ENCODE data around the gene FOXO3. TPM values are rescaled to one million over a fixed set of nuclear protein-coding genes. Genes with fewer than 3 reads are reported as not detected.

FOXO3 gene
- polyA plus RNA-seq, 1 donor (not counting 4 experiments of a cell fraction or from before 2014, with no cell fraction given), result 17.6 TPM

DNA sequence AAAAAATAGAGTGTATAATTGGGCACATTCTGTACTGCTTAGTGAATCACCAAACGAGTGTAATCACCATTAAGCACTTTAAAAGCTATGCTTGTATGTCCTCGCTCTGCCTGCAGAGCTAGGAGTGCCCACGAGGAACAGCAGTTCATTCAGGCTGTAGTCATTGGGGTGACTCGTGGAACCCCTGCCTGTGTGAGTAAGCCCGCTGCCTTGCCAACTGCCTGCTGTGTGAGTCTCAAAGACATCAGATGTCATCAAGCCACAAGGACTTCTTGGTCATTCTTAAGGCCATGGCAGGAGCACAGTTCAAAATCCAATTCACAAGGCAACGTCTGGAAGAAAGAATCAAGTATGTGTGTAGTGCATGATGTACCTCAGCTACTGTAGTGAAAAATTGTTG is 60.4 kb downstream of the FOXO3 start:
- H3K27ac ChIP-seq (ENCODE audit: control insufficient read depth, insufficient read depth, low read length), result peak overlapping the region; percentile 33
- FAIRE-seq (peak; percentile 53), DNase-seq (ENCODE audit: low read depth, low spot score) (no peak)
- H3K27me3 ChIP-seq (ENCODE audit: control insufficient read depth, extremely low read depth, insufficient read depth, low read length), result no peaks in the 10 kb centered on the region
- H3K9ac ChIP-seq (ENCODE audit: control insufficient read depth, extremely low read depth, insufficient read depth, low read length), result no peak overlapping the region
- H4K20me1 ChIP-seq (ENCODE audit: control insufficient read depth, extremely low read depth, insufficient read depth, low read length), result no peaks in the 10 kb centered on the region
- no peaks in the 10 kb centered on the region for H3K9me3 ChIP-seq (ENCODE audit: control insufficient read depth, low read depth, low read length)
- no peak overlapping the region for H3K4me2 ChIP-seq (ENCODE audit: control insufficient read depth, extremely low read depth, insufficient read depth, low read depth, low read length)
- H3K36me3 ChIP-seq (ENCODE audit: control insufficient read depth in 2 of 2, extremely low read depth in 1 of 2, insufficient read depth in 2 of 2, low read length in 2 of 2), result no peaks in the 10 kb centered on the region
- no peak overlapping the region for H2AFZ ChIP-seq (ENCODE audit: control insufficient read depth, low read length)
- H3K9me1 ChIP-seq (ENCODE audit: control insufficient read depth, extremely low read depth, insufficient read depth, low read length), result peaks cover 9% of the 10 kb centered on the region
- H3K4me3 ChIP-seq (ENCODE audit: control insufficient read depth in 2 of 3, extremely low read depth in 1 of 3, insufficient read depth in 2 of 3, low read depth in 1 of 3, low read length in 3 of 3), result no peak overlapping the region
- peaks cover 80% of the 10 kb centered on the region for H3K79me2 ChIP-seq (ENCODE audit: control insufficient read depth, insufficient read depth, low read length)
- dilution Hi-C loops (cut with MboI; ENCODE audit: extremely low pct_ligation_motif_present, low sequenced_read_pairs), result no loop called here
- TF ChIP-seq, protein P1, sequence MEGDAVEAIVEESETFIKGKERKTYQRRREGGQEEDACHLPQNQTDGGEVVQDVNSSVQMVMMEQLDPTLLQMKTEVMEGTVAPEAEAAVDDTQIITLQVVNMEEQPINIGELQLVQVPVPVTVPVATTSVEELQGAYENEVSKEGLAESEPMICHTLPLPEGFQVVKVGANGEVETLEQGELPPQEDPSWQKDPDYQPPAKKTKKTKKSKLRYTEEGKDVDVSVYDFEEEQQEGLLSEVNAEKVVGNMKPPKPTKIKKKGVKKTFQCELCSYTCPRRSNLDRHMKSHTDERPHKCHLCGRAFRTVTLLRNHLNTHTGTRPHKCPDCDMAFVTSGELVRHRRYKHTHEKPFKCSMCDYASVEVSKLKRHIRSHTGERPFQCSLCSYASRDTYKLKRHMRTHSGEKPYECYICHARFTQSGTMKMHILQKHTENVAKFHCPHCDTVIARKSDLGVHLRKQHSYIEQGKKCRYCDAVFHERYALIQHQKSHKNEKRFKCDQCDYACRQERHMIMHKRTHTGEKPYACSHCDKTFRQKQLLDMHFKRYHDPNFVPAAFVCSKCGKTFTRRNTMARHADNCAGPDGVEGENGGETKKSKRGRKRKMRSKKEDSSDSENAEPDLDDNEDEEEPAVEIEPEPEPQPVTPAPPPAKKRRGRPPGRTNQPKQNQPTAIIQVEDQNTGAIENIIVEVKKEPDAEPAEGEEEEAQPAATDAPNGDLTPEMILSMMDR (optimal IDR thresholded peaks at IDR 0.05 in 1 of 3, IDR thresholded peaks at IDR 0.05 in 1 of 3, conservative IDR thresholded peaks at IDR 0.05 in 1 of 3; ENCODE audit: extremely low read depth in 1 of 3, insufficient read depth in 2 of 3, low read length in 3 of 3), result no peak
- no peak for TF ChIP-seq EZH2 (IDR thresholded peaks at IDR 0.05; ENCODE audit: low read length)
- peaks cover 30% of the 10 kb centered on the region for H3K4me1 ChIP-seq (ENCODE audit: control insufficient read depth, extremely low read depth, insufficient read depth, low read length)

DNA sequence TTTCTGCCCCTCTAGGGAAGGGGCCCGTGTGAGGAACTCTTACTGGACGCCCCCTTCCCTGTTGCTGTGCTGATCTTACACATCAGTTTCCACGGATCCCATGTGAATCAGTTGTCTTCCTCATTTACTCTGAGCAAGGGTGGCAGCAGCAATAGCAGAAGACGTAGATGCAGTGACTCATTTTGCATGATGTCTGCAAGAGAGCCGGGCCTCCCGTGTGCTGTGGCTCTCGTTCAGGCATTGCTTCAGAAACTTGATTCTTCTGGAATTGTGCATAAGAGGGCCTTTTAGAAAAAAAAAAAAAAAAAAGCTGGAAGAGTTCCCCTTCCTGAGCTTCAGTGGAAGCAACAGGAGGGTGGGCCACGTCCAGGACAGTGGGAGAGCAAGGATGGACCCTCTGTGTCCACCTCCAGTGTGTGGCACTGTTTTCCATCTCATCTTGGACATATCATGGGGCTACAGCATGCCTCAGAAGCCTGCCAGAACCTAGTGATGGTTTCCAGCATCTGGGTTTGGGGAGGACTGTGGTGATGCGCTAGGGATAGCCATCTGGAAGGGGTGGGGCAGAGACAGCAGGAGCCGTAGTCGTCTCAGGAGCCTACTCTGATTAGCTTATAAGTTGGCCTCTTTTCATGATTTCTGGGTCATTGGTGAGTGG is 62.1 kb downstream of the FOXO3 start:
- H3K9ac ChIP-seq (ENCODE audit: control insufficient read depth, extremely low read depth, insufficient read depth, low read length), result no peak overlapping the region
- no peak overlapping the region for H3K4me2 ChIP-seq (ENCODE audit: control insufficient read depth, extremely low read depth, insufficient read depth, low read depth, low read length)
- dilution Hi-C loops (cut with MboI; ENCODE audit: extremely low pct_ligation_motif_present, low sequenced_read_pairs), result no loop called here

More for the DNA sequence above, 62.1 kb downstream of the FOXO3 start:
- FAIRE-seq, result no peak
- Histone ChIP-seq H3K9me1 (ENCODE audit: control insufficient read depth, extremely low read depth, insufficient read depth, low read length) (peaks cover 8% of the 10 kb centered on the region), H3K36me3 (ENCODE audit: control insufficient read depth in 2 of 2, extremely low read depth in 1 of 2, insufficient read depth in 2 of 2, low read length in 2 of 2) (no peaks in the 10 kb centered on the region), H3K4me1 (ENCODE audit: control insufficient read depth, extremely low read depth, insufficient read depth, low read length) (peaks cover 25% of the 10 kb centered on the region), H3K27ac (ENCODE audit: control insufficient read depth, insufficient read depth, low read length) (no peak overlapping the region), H3K9me3 (ENCODE audit: control insufficient read depth, low read depth, low read length) (no peaks in the 10 kb centered on the region), H3K27me3 (ENCODE audit: control insufficient read depth, extremely low read depth, insufficient read depth, low read length) (no peaks in the 10 kb centered on the region), H3K4me3 (ENCODE audit: control insufficient read depth in 2 of 3, extremely low read depth in 1 of 3, insufficient read depth in 2 of 3, low read depth in 1 of 3, low read length in 3 of 3) (no peak overlapping the region), H4K20me1 (ENCODE audit: control insufficient read depth, extremely low read depth, insufficient read depth, low read length) (peaks cover 4% of the 10 kb centered on the region), H2AFZ (ENCODE audit: control insufficient read depth, low read length) (no peak overlapping the region), H3K79me2 (ENCODE audit: control insufficient read depth, insufficient read depth, low read length) (peaks cover 75% of the 10 kb centered on the region)
- TF ChIP-seq, protein P1 (optimal IDR thresholded peaks at IDR 0.05 in 1 of 3, IDR thresholded peaks at IDR 0.05 in 1 of 3, conservative IDR thresholded peaks at IDR 0.05 in 1 of 3; ENCODE audit: extremely low read depth in 1 of 3, insufficient read depth in 2 of 3, low read length in 3 of 3), result no peak
- TF ChIP-seq EZH2 (IDR thresholded peaks at IDR 0.05; ENCODE audit: low read length), result no peak
- DNase-seq (ENCODE audit: low read depth, low spot score), result no peak
